ELR (cell line): ENCODE measurements around the gene TSPAN13.
A peak's percentile ranks its signal among the peaks of the same experiment; 100 is the strongest.
"Not testable (repeated sequence)": the region's sequence is repeated elsewhere in the genome, so short reads cannot be mapped to it uniquely, and the experiment has no call there.

Experiments
- DNase-seq: peaks from one replicate; pipeline ENCODE4 v3.0.0-alpha.2; 2015; ENCODE audit warnings: low read depth

The TSPAN13 gene

DNA sequence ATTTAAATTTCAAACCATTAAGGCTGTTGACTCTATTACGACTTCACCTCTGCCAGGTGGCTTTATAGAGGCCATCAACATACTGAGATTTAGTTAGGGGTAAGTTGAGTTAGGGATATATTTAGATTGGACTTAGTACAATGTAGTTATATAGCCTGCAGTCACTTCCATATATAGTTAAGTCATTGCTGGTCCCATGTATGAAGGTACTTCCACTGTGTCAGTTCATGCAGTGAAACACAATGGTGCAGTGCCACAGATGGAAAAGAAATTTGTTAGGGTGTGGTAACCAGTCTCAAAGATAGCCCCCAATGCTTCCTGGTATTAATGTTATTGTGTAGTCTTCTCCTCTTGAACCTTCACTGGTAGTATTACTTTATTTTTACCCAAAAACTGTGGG is 12.6 kb upstream of the TSPAN13 start:
- no peak for DNase-seq

DNA sequence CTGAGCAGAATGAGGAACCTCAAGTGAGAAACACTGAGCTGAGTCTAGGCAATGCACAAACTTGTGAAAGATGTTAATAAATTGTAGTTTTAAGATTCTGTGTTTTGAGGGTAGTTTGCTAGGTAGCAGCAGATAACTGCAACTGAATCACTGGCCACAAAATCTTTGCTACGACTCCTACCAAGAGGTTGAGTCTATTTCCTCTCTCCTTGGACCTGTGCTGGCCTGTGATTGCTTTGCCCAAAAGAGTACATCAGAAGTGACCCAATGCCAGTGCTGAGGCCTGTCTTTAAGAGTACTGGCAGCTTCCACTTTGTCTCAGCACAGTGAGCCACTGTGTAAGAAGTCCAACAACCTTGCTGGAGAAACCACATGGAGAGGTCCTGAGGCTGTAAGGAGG is 11.9 kb upstream of the TSPAN13 start:
- DNase-seq = peak; percentile 46

DNA sequence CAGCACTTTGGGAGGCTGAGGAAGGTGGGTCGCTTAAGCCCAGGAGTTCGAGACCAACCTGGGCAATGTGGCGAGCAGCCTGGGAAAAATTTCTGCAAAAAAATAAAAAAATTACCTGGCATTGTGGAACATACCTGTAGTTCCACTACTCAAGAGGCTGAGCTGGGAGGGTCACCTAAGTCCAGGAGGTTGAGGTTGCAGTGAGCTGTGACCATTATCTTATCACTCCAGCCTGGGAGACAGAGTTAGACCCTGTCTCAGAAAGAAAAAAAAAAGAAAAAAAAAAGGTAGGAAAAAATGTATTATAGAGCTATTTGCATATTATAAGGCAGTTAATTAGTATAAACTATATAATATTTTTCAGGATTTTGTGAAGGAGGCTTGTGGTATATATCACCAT is 11.0 kb upstream of the TSPAN13 start:
- DNase-seq = no peak

DNA sequence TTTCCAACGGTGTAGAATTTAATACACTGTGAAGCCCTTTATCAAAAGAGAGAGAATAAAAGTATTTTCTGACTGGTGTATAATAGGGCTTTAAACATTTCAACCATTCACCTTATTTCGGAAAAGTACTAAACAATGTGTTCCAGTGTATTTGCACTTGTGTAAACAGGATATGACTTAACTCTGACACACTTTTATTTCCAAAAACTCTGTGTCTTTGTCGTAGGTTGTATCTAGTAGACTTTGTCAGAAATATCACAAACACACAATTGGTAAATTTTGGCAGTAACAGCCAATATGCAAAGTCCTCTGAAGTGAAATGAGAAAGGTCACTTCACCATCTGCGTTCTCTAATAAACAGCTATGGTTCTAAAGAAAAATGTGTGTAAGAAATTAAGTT is 10.3 kb upstream of the TSPAN13 start:
- DNase-seq = peak; percentile 81

DNA sequence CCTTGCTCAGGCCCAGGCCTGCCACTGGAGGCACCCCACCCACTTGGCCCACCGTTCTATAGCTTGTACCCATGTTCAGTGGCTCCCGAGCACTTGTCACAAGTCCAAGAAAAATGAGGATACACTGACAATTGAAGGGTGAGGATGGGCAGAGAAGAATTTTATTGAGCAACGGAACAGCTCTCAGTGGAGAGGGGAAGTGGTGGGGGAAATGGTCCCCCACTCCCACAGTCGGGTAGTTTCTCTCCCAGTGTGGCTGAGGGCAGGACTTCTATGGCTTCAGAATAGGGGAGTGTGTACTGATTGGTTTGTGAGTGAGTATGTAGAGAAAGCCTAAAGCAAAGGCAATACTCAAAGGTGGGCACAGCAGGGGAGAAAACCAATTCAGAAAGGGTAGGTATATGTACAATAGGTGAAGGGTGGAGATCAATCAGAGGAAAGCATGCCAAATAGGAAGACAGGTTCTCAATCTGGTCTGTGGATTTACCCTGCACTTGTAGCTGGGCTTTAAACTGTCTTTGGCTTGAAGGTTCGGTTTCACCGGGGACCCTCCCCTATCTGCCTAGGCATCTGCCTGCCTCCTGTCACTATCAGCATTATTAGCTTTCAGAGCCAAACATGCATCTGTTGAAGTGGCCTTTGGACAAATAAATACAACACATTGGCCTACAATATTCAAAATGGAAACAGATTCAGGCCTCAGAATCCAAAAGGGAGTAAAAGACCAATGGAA is 8.9 kb upstream of the TSPAN13 start:
- no peak for DNase-seq

DNA sequence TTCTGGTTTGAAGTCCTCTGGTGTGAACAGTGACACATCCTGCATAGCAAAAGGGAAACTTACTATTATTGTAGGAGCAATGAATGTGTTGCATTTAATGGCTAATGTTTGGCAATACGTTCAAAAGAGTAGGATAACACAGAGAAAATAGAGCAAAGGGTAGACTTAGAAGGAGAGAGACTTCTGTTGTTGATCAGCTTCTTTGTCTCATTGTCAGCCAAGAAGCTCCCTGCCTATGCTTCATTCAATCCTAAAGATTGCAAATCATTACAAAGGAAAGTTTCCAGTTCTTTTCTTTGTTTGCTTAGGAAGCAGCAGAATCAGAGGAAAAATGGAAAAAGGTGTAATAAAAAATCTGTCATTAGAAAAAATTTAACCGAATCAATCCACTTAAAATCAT is 7.9 kb upstream of the TSPAN13 start:
- no peak for DNase-seq

DNA sequence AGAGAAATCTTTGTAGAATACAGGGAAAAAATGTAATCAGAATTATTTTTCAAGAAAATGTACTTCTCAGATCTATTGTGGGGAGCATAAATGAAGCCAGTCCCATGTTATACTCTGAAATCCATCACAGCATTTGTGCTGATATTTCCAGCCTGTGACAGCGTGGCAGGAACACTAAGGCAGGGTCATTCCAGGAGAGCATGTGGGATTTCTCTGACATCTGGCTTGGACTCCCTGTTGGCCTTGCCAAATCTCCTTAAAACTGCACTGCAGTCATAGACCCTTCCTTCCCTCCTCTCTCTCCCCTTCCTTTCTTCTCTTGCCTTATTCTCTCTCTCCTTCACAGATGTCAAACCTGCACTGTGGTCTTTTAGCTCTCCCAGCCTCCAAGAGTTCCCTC is 6.5 kb upstream of the TSPAN13 start:
- DNase-seq = no peak

DNA sequence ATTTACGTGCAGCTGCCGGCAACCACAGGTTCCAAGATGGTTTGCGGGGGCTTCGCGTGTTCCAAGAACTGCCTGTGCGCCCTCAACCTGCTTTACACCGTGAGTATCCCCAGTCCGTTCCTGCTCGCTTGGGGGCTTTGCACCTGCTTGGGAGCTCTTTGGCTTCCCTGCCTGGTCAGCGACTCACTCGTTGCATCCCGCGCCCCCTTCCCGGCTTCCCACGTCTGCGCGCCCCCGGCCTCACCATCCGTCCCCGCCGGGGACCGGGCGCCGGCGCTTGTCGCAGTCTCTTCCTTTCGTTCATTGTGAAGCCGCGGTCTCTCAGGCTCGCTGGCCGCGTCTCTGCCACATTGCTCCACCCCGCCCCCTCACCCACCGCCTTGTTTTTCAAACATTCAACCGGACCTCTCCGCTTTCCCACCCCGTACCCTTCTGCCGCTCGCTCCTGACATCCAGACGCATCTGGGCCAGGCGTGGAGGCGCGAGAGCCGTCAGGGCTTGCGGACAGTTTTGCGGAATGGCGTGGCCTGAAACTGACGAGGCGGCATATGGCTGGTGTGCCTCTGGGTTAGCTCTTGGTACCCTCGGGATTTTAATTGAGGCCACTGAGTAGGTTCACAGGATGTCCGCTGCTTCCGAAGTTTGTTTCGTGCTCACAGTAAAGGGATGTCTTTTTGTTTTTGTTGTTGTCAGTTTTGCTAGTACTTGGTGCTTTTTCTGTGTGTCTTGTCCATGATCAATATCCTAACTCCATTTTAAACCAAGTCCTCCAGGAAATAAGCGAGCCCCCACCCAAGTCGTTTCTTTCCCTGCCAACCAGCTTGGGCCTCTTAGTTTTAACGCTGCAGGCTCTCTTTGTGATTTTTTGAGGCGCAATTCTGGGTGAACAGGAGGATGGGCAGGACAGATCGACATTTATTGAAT is 639 bp downstream of the TSPAN13 start:
- DNase-seq = peak; percentile 43

DNA sequence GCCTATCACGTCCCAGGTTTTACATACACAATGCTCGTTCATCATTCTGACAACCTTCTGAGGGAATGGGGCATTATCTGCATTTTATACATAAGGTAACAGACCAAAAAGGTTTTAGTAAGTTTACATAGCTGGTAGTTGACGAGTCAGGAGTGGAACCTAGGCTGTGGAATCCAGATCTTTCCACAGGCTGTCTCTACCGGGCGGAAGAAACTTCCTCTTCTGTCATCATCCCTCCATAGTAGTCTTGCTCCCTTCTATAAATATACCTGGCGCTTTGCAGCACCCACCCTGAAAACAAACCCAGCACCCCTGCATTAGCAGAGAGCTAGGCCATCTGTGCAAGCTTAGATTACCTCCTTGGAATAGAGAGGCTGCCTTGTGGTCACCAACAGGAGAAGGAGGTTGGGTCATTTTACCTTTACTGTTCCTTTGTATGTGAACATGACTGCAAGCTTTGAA is 1.3 kb downstream of the TSPAN13 start:
- no peak for DNase-seq

DNA sequence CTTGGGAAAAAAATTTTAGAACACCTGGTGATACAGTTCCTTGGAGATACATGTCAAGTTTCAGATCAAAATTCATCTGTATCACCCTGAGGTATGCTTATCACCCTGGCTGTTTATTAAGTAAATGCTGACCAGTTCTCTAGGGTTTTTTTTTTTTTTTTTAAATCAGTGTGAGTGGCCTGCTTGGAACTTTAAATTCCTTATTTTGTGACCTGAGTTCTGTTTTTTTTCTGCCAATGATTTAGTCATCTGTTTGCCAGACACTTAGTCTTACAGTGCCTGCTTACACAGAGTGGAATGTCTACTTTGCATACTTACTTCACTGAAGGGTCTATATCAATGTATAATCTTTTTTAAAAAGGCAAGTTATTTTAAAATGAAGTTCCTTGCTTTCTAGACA is 1.8 kb downstream of the TSPAN13 start:
- DNase-seq = peak; percentile 36

DNA sequence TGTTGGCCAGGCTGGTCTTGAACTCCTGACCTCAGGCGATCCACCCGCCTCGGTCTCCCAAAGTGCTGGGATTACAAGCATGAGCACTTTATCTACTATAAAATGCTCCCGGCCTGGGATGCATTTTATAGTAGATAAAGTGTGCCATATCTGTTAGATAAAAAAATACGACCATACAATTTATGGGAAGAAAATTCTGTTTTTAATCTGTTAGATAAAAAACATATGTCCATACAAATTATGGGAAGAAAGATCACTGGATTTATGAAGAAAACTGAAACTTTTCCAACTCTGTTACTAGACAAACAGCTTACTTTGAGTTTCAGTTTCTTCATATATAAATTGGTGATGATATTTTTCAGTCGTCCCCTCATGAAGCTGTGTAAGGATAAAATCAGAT is 4.5 kb downstream of the TSPAN13 start:
- no peak for DNase-seq

DNA sequence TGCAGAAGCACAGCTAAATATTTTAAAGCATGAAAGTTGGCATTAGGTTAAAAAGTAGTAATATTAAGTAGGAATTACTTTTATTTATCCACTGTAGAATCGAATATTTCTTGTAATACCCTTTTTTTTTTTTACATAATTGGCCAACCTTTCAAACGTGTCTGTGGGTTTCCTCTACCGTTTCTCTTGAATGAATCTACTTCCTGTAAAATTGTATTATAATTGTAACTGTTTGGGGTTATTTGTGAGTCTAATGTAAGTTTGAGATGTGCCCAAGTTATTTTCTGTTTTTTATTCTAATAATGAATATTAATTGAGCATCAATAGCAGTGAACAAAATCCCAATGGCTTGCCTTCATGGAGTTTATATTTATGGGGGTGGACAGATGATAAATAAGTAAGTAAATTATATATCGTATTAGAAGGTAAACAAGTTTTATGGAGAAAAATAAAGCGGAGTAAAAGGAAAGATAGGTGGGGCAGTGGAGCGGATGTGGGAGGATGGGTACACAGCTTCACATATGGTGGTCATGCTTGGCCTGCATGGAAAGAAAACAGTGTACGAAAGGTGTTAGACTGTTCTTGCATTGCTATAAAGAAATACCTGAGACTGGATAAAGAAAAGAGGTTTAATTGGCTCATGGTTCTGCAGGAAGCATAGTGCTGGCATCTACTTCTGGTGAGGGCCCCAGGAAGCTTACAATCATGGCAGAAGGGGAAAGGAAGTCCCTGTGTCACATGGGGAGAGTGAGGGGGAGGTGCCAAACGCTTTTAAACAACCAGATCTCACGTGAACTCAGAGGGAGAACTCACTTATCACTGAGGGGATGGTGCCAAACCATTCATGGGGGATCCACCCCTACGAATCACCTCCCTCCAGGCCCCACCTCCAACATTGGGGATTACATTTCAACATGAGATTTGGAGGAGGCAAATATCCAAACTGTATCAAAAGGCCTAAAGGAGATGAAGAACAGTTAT is 5.4 kb downstream of the TSPAN13 start:
- no peak for DNase-seq

DNA sequence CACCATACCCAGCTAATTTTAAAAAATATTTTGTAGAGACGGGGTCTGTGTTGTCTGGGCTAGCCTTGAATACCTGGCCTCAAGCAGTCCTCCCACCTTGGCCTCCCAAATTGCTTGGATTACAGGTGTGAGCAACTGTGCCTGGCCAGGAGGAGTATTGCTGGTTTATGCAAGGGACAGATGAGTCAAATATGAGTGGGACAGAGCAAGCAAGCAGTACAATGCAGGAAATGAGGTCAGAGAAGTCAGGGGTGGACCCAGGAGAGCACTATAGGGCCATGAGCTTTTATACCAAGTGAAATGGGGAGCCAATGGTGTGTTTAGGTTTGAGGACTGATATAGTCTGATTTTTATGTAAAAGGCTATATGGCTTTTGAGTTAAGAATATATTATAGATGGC is 6.3 kb downstream of the TSPAN13 start:
- no peak for DNase-seq

DNA sequence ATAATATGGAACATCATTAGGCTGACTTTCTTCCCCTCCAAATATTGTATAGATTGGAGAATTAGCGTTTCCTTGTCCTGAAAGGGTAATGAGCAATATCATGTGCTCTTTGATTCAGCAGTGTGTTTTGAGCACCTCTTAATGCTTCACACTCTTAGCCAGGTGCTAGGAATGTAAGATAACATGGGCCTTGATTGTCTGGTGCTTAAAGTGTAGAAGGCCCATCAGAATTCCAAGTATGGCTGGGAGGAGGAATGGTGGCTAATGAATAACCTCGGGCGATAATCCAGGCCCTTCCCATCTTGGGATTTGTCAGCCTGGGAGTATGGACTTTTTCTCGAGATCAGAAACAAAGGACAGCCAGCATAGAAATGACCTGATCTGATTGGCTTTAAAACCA is 8.6 kb downstream of the TSPAN13 start:
- no peak for DNase-seq

DNA sequence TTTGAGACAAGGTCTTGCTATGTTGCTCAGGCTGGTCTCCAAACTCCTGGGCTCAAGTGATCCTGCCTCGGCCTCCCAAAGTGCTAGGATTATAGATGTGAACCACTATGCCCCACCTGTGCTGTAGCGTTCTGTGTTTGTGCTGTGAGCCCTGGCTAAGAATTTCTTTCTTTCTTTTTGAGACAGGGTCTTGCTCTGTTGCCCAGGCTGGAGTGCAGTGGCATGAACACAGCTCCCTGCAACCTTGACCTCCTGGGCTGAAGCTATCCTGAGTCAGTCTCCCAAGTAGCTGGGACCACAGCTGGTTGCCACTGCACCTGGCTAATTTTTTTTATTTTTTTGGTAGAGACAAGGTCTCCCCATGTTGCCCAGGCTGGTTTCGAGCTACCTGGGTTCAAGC is 11.4 kb downstream of the TSPAN13 start:
- DNase-seq = no peak

DNA sequence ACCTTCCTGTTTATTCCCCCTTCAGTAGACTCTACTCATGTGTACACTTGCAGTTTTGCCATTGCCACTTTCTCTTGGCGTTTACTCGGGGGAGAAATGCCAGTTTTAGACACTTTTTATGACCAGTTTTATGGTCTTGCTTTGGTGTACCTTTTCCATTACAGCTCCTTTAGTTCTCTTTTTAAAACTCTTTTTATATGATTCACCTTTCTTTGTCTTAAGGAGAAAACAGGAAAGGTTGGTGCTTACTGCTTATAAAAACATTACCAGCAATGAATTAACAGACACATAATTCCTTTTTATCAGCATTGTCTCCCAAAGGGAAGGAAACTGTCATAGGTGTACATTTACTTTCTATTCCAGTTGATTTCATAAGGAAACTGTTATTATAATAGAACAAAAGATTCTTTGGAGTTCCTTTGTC is 11.9 kb downstream of the TSPAN13 start:
- no peak for DNase-seq

DNA sequence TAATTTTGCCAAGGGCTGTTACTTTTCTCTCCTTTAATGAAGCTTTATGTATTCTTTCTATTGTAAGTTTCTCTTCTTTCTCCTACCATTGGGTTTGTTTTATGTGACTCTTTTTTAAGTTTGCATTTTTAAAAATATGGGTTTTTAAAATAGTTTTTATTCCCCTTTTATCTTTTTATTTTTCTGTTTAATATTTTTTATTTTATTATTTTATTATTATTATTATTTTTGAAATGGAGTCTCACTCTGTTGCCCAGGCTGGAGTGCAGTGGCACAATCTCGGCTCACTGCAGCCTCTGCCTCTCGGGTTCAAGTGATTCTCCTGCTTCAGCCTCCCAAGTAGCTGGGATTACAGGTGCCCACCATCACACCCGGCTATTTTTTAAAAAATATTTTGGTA is 16.4 kb downstream of the TSPAN13 start:
- DNase-seq = not testable (repeated sequence)

DNA sequence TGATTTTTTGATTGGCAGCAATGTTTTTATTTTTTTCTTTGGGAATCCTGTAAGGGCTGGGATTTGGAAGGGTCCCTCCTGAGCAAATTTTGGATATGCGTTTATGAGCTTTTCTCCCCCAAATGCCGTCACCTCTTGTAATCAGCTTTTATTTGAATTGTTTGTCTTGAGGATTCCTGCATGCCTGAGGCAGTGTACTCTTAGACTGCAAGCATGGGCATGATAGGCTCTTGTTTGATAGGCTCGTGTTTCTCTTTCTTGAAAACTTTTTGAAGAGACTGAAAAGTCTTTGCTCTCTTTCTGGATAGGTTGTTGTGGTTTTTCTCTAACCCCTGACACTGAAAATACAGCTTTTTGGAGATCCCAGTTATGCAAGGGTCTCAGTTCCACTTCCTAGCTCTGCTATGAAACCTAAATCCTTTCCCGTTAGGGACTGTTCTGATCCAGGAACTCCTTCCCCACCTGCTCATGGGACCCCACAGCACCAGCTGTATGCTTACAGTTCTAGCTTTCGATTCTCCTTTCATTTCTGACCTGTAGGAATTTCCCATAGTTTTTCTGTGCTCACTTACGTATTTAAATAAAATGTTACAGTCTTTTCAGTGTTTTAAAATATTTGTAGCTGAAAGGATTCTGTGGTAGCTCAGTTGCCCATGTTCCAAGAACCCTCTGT is 17.2 kb downstream of the TSPAN13 start:
- DNase-seq = no peak

DNA sequence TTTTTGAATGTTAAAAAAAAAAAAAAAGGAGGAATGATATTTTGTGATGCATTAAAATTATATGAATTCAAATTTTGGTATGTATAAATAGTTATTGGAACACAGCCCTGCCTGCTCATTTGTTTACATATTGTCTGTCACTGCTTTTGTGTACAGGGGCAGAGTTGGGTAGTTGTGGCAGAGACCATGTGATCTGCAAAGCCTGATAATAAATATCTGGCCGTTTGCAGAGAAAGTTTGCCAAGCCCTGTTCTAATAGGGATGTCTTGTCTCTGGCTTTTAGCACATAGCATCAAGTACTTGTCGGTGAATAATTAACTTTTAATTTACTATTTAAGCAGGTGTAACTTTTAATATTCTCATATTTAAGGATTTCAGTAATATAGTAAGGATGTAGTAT is 19.8 kb downstream of the TSPAN13 start:
- no peak for DNase-seq

DNA sequence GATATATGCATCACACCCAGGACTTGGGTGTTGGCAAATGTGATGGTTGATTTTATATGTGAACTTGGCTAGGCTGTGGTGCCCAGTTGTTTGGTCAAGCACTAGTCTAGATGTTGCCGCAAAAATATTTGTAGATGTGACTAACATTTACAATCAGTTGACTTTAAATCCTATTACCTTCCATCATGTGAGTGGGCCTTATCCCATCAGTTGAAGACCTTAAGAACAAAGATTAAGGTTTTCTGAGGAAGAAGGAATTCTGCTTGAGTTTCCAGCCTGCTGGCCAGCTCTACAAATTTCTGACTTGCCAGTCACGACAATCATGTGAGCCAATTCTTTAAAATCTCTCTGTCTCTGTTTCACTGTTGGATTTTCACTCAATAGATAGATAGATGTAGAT is 20.3 kb downstream of the TSPAN13 start:
- DNase-seq = no peak

DNA sequence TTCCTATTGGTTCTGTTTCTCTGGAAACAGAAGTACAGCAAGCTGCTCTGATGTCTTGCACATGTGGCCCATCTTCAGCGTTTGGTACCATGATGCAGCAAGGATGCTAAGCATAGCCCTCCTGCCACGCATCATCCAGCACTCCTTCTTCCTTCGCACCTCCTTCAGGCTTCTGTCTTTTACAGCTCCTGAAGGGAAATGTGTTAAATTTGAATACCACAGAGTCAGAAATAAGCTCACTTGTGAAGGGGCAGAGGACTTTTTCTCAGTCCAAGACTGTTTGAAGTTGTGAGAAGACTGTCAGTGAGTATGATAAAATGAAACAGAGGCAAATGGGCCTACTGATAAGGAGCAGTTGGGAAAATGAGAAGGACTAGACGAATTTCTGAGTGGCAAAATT is 20.7 kb downstream of the TSPAN13 start:
- no peak for DNase-seq

DNA sequence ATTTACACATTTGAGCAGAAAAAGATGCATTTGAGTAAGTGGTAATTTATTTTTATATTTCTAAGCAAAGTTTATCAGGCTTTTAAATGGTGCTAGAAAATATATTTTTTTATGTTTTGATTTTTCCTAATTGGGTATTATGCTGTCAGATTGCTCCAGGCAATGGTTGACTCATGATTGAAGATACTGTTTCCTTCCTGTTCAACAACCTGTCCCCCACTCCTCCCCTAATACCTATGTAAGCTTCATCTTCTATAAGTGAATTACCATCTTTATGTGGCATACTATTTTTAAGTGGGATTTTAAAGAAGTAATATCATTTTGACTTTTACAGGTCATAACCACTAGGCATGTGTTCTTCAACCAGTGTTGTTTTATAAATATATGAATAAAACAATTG is 21.4 kb downstream of the TSPAN13 start:
- DNase-seq = peak; percentile 39
